WTC11 (cell line): Measurements from ENCODE around the gene GNAL. TPM values are rescaled to one million over a fixed set of nuclear protein-coding genes. Genes with fewer than 3 reads are reported as not detected.

Experiments used
- ATAC-seq: fragments of 200-7000 bp; cut with Tn5 transposase; 2 replicates; pipeline ENCODE4 v1.10.0; 2021; ENCODE audit warnings: mild to moderate bottlenecking, moderate library complexity
- CTCF ChIA-PET: fragments of 300-600 bp; sonication (Branson Sonifier 250); formaldehyde crosslinking; loops from one replicate; lab custom pipeline; 2021; ENCODE audit warnings: antibody characterized with exemption; lab: Charles Lee
- POLR2A ChIA-PET: fragments of 350-600 bp; sonication (Branson Sonifier 250); formaldehyde crosslinking; loops from one replicate; lab custom pipeline; 2021; ENCODE audit warnings: antibody characterized with exemption; lab: Charles Lee
- DNase-seq: peaks from one replicate; pipeline ENCODE4 v3.0.0; 2021; ENCODE audit warnings: low spot score
- H3K27ac Mint-ChIP-seq: 2 replicates; pipeline ENCODE4 v1.8.0; 2021; ENCODE audit warnings: mixed read lengths
- H3K27me3 Mint-ChIP-seq: 2 replicates; pipeline ENCODE4 v1.8.0; 2021; ENCODE audit warnings: low read depth, mild to moderate bottlenecking, moderate library complexity, mixed read lengths
- H3K36me3 Mint-ChIP-seq: 2 replicates; pipeline ENCODE4 v1.8.0; 2021; ENCODE audit warnings: mixed read lengths
- H3K4me1 Mint-ChIP-seq: 2 replicates; pipeline ENCODE4 v1.8.0; 2022; ENCODE audit warnings: mixed read lengths
- H3K4me3 Mint-ChIP-seq: 2 replicates; pipeline ENCODE4 v1.8.0; 2021; ENCODE audit warnings: mild to moderate bottlenecking, moderate library complexity, mixed read lengths
- H3K9me3 Mint-ChIP-seq: 2 replicates; pipeline ENCODE4 v1.8.0; 2021; ENCODE audit warnings: mixed read lengths
- GRHL2 ChIP-seq: fragments of 250-450 bp; sonication (Bioruptor Pico); IDR thresholded peaks from 2 replicates; pipeline ENCODE4 v1.8.0; 2022; ENCODE audit warnings: mild to moderate bottlenecking, moderate library complexity; ENCODE audit not compliant: insufficient replicate concordance, severe bottlenecking
- IRF2 ChIP-seq: sonication (generic); formaldehyde crosslinking; IDR thresholded peaks from 2 replicates; pipeline ENCODE4 v1.8.0; 2022; ENCODE audit warnings: low read depth, missing genetic modification reagents, borderline replicate concordance
- JAZF1 ChIP-seq: fragments of 250-450 bp; sonication (Bioruptor Pico); IDR thresholded peaks from 2 replicates; pipeline ENCODE4 v1.9.0; 2021; ENCODE audit warnings: moderate library complexity, mild to moderate bottlenecking, inconsistent platforms
- JUN ChIP-seq: sonication (generic); formaldehyde crosslinking; IDR thresholded peaks from 2 replicates; pipeline ENCODE4 v1.8.0; 2023; ENCODE audit warnings: mild to moderate bottlenecking, missing genetic modification reagents
- NFYB ChIP-seq: sonication (generic); formaldehyde crosslinking; conservative IDR thresholded peaks from 2 replicates; pipeline ENCODE4 v1.8.0; 2022; ENCODE audit warnings: low read depth, missing genetic modification reagents
- OVOL2 ChIP-seq: fragments of 250-450 bp; sonication (Bioruptor Pico); IDR thresholded peaks from 2 replicates; pipeline ENCODE4 v1.9.0; 2021; ENCODE audit warnings: mild to moderate bottlenecking, borderline replicate concordance
- RELA ChIP-seq: sonication (generic); formaldehyde crosslinking; IDR thresholded peaks from 2 replicates; pipeline ENCODE4 v1.8.1; 2022; ENCODE audit warnings: missing genetic modification reagents, mild to moderate bottlenecking, borderline replicate concordance
- TP53 ChIP-seq: sonication (generic); formaldehyde crosslinking; IDR thresholded peaks from 2 replicates; pipeline ENCODE4 v1.8.1; 2023; ENCODE audit warnings: mild to moderate bottlenecking, missing genetic modification reagents
- total RNA-seq: library from RNA; stranded (reverse); gene quantifications from 3 replicates; pipeline ENCODE4 v1.2.3, GENCODE V29; 2021
- TF ChIP-seq, protein P1 (sequence below): fragments of 250-450 bp; sonication (Bioruptor Pico); IDR thresholded peaks from 2 replicates; pipeline ENCODE4 v1.8.0; 2021; ENCODE audit warnings: mild to moderate bottlenecking
- TF ChIP-seq, protein P2 (sequence below): sonication (generic); formaldehyde crosslinking; IDR thresholded peaks from 2 replicates; pipeline ENCODE4 v1.8.1; 2023; ENCODE audit warnings: mild to moderate bottlenecking, moderate library complexity, missing genetic modification reagents
- TF ChIP-seq, protein P3 (sequence below): sonication (generic); formaldehyde crosslinking; IDR thresholded peaks from 2 replicates; pipeline ENCODE4 v1.8.0; 2023; ENCODE audit warnings: missing genetic modification reagents
- TF ChIP-seq, protein P4 (sequence below): sonication (generic); formaldehyde crosslinking; IDR thresholded peaks from 2 replicates; pipeline ENCODE4 v1.8.0; 2022; ENCODE audit warnings: mild to moderate bottlenecking, missing genetic modification reagents
- TF ChIP-seq, protein P5 (sequence below): sonication (generic); formaldehyde crosslinking; IDR thresholded peaks from 2 replicates; pipeline ENCODE4 v1.8.1; 2023; ENCODE audit warnings: mild to moderate bottlenecking, missing genetic modification reagents, borderline replicate concordance
- TF ChIP-seq, protein P6 (sequence below): sonication (generic); formaldehyde crosslinking; IDR thresholded peaks from 2 replicates; pipeline ENCODE4 v1.8.1; 2023; ENCODE audit warnings: mild to moderate bottlenecking, missing genetic modification reagents, moderate library complexity

Gene GNAL
- total RNA-seq, 1 experiment from 2014 or later, result 22.3 TPM

DNA sequence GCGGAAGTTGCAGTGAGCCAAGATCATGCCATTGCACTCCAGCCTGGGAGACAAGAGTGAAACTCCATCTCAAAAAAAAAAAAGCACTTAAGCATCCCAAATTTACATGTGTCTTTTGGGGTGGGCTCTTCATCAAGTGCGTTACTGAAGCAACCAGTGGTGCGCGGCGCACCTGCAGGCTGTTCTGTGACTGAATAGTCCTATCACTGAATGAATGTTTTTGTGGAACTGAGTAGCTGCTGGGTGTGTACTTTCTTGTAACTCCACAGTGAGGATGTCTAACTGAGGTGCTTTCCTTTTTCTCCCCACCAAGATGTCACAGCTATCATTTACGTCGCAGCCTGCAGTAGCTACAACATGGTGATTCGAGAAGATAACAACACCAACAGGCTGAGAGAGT, 179.2 kb downstream of the GNAL start (continued):
- TF ChIP-seq, protein P1, sequence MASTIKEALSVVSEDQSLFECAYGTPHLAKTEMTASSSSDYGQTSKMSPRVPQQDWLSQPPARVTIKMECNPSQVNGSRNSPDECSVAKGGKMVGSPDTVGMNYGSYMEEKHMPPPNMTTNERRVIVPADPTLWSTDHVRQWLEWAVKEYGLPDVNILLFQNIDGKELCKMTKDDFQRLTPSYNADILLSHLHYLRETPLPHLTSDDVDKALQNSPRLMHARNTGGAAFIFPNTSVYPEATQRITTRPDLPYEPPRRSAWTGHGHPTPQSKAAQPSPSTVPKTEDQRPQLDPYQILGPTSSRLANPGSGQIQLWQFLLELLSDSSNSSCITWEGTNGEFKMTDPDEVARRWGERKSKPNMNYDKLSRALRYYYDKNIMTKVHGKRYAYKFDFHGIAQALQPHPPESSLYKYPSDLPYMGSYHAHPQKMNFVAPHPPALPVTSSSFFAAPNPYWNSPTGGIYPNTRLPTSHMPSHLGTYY (CRISPR knock-in tag), result no peak
- TF ChIP-seq JUN (CRISPR knock-in tag), result no peak
- TF ChIP-seq, protein P2, sequence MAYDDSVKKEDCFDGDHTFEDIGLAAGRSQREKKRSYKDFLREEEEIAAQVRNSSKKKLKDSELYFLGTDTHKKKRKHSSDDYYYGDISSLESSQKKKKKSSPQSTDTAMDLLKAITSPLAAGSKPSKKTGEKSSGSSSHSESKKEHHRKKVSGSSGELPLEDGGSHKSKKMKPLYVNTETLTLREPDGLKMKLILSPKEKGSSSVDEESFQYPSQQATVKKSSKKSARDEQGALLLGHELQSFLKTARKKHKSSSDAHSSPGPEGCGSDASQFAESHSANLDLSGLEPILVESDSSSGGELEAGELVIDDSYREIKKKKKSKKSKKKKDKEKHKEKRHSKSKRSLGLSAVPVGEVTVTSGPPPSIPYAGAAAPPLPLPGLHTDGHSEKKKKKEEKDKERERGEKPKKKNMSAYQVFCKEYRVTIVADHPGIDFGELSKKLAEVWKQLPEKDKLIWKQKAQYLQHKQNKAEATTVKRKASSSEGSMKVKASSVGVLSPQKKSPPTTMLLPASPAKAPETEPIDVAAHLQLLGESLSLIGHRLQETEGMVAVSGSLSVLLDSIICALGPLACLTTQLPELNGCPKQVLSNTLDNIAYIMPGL (CRISPR knock-in tag), result no peak
- TF ChIP-seq, protein P3, sequence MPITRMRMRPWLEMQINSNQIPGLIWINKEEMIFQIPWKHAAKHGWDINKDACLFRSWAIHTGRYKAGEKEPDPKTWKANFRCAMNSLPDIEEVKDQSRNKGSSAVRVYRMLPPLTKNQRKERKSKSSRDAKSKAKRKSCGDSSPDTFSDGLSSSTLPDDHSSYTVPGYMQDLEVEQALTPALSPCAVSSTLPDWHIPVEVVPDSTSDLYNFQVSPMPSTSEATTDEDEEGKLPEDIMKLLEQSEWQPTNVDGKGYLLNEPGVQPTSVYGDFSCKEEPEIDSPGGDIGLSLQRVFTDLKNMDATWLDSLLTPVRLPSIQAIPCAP (CRISPR knock-in tag), result no peak
- TF ChIP-seq IRF2 (CRISPR knock-in tag), result no peak
- no peak for TF ChIP-seq OVOL2 (CRISPR knock-in tag)
- TF ChIP-seq, protein P4, sequence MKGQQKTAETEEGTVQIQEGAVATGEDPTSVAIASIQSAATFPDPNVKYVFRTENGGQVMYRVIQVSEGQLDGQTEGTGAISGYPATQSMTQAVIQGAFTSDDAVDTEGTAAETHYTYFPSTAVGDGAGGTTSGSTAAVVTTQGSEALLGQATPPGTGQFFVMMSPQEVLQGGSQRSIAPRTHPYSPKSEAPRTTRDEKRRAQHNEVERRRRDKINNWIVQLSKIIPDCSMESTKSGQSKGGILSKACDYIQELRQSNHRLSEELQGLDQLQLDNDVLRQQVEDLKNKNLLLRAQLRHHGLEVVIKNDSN (CRISPR knock-in tag), result no peak
- TF ChIP-seq, protein P5, sequence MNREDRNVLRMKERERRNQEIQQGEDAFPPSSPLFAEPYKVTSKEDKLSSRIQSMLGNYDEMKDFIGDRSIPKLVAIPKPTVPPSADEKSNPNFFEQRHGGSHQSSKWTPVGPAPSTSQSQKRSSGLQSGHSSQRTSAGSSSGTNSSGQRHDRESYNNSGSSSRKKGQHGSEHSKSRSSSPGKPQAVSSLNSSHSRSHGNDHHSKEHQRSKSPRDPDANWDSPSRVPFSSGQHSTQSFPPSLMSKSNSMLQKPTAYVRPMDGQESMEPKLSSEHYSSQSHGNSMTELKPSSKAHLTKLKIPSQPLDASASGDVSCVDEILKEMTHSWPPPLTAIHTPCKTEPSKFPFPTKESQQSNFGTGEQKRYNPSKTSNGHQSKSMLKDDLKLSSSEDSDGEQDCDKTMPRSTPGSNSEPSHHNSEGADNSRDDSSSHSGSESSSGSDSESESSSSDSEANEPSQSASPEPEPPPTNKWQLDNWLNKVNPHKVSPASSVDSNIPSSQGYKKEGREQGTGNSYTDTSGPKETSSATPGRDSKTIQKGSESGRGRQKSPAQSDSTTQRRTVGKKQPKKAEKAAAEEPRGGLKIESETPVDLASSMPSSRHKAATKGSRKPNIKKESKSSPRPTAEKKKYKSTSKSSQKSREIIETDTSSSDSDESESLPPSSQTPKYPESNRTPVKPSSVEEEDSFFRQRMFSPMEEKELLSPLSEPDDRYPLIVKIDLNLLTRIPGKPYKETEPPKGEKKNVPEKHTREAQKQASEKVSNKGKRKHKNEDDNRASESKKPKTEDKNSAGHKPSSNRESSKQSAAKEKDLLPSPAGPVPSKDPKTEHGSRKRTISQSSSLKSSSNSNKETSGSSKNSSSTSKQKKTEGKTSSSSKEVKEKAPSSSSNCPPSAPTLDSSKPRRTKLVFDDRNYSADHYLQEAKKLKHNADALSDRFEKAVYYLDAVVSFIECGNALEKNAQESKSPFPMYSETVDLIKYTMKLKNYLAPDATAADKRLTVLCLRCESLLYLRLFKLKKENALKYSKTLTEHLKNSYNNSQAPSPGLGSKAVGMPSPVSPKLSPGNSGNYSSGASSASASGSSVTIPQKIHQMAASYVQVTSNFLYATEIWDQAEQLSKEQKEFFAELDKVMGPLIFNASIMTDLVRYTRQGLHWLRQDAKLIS, result no peak
- TF ChIP-seq, all 79 proteins: peak for 0

DNA sequence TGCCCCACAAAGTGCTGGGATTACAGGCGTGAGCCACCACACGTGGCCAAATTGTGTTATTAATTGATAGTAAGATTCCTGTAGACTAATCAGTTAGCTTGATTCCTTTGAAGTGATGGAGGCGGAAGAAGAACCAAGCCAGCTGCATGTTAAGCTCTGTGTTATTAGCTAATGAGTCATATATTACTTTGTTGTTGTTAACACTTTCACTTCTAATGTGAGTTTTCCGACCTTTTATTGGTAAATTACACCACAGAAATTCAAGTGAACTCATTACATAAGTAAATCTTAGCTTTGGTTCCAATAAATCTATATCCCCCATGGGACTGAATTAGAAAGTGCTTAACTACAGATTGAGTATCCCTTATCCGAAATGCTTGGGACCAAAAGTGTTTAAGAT, 182.4 kb downstream of the GNAL start:
- peaks cover 36% of the 10 kb centered on the region for H3K36me3 Mint-ChIP-seq
- H3K9me3 Mint-ChIP-seq, result peaks cover 12% of the 10 kb centered on the region
- no peak overlapping the region for H3K27ac Mint-ChIP-seq
- ATAC-seq, result no peak
- ChIA-PET CTCF (interaction anchor here (0.5 to 1.6 kb wide), 2 partner anchors 132 to 138 kb away, joined by 3 to 4 read pairs; no protein-coding TSS in a partner anchor), POLR2A (no interaction called here)
- no peak overlapping the region for H3K4me3 Mint-ChIP-seq
- DNase-seq, result no peak
- peaks cover 8% of the 10 kb centered on the region for H3K4me1 Mint-ChIP-seq
- no peaks in the 10 kb centered on the region for H3K27me3 Mint-ChIP-seq
- TF ChIP-seq OVOL2 (CRISPR knock-in tag) (no peak), NFYB (CRISPR knock-in tag) (no peak), GRHL2 (CRISPR knock-in tag) (no peak), JAZF1 (CRISPR knock-in tag) (no peak), RELA (no peak), TP53 (CRISPR knock-in tag) (no peak)
- TF ChIP-seq, protein P1 (CRISPR knock-in tag), result no peak
- TF ChIP-seq, protein P6, sequence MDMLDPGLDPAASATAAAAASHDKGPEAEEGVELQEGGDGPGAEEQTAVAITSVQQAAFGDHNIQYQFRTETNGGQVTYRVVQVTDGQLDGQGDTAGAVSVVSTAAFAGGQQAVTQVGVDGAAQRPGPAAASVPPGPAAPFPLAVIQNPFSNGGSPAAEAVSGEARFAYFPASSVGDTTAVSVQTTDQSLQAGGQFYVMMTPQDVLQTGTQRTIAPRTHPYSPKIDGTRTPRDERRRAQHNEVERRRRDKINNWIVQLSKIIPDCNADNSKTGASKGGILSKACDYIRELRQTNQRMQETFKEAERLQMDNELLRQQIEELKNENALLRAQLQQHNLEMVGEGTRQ (CRISPR knock-in tag), result no peak
